ENCODE results near the gene PDP2.

GRCh38 chr16:66895689-66895979 is 15.3 kb downstream of the PDP2 start:
- TF ChIP-seq CTCF (IDR thresholded peaks at IDR 0.05) (no peak), POLR2A (IDR thresholded peaks at IDR 0.05) (no peak)

Data from adrenal gland (tissue), 5 donors.